Central memory CD4-positive, alpha-beta T cell (primary cell): ENCODE results near the gene WASF3.

Experiments
- DNase-seq: peaks from one replicate; pipeline ENCODE4 v3.0.0; 2022

WASF3 gene

DNA sequence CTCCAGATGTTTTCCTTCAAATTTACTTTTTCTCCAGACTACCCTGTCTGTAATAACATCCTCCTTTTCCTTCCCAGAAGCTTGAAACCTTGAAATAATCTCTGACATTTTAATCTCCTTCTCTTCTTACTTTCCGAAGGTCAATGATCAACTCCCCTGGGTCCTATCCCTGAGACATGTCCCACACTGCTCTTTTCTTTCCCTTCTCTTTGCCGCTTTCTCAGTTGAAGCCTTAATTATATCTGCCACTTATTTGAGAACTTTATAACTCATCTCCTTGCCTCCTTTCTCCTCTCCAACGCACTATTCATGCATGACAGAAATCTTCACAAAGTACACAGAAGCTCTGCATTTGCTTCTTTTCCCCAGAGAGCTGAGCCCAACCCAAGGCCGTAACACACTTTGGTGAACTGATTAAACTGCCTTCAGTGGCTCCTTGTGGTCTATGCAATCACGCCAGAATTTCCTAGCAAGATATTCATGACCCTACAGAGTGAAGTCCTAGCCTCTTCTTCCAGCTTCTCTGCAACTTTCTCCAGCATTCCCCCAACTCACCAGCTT, 9.2 kb upstream of the WASF3 start:
- DNase-seq = no peak

DNA sequence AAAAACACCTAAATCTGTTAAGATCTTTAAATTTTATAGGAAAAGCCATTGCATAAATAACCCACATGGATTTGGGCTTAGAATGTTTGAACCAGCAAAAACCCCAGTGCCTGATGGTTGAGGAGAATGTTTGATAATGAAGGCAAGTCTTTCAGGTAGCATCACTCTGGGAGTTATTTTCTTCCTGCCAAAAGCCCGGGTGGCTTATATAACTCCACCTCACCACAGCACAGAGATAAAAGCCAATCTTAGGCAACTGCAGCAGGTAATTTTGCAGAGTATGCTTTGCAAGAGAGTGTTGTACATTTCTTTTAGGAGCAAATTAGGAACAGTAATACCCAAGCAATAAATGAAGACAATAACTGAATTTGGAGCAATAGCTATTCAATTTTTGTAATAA, 7.8 kb upstream of the WASF3 start:
- DNase-seq = no peak

DNA sequence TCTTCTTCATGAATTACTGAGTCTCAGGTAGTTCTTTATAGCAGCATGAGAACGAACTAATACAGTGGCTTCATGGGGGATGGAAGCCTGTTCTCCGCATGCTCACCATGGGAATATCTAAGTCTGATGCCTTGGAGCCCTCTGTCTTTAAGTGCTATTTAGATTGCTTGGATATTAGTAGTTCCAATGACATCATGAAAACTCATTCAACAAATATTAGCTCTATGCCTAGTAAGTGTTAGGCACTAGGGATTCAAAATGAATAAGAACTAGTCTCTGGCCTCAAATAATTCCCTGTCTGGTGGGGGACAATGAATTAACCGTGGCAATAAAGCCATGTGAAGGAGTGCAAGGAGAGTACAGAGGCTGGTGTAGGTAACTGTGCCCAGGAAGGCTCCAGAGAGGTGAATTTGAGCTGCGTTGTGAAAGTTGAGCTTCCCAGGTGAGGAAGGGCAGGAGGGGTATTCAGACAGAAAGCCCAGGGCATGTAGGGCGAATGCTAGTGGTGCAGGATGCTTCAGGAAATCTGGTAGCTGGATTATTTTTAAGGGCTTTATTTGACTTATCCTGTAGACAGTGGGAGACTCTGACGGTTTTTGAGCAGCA, 6.1 kb upstream of the WASF3 start:
- DNase-seq = no peak

DNA sequence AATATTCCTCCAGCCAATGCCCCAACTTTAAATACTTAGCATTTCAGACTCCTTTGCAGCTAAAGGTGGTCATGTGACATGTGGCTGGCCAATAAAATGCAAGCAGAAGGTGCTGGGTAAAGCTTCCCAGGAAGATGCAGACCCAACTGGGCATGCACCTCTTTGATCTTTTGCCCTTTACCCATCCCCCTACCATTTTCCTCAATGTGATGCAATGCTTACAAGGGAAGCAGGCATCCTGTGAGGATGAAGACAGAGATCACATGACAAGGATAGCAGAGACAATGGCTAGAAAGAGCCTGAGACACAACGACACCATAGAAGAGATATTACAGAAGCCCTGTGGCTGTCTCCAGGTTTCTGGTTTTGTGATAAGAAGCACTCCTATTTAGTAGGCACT, 2.1 kb upstream of the WASF3 start:
- no peak for DNase-seq

DNA sequence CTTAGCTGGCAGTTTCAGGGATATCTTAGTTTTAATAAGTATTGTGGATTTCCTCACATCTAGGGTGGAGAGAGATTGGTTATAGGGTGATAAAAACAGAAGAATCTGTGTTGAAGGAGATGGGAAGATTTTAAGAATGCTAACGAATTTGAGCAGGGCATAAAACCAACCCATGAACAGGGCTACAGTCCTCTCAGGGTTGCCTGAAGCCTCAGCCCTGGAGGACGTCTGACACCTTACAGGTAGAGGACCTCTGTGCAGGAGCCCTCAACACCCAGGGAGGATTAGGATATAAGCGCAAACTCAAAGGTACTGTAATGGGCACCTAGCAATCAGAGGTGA, 461 bp upstream of the WASF3 start:
- DNase-seq = no peak

DNA sequence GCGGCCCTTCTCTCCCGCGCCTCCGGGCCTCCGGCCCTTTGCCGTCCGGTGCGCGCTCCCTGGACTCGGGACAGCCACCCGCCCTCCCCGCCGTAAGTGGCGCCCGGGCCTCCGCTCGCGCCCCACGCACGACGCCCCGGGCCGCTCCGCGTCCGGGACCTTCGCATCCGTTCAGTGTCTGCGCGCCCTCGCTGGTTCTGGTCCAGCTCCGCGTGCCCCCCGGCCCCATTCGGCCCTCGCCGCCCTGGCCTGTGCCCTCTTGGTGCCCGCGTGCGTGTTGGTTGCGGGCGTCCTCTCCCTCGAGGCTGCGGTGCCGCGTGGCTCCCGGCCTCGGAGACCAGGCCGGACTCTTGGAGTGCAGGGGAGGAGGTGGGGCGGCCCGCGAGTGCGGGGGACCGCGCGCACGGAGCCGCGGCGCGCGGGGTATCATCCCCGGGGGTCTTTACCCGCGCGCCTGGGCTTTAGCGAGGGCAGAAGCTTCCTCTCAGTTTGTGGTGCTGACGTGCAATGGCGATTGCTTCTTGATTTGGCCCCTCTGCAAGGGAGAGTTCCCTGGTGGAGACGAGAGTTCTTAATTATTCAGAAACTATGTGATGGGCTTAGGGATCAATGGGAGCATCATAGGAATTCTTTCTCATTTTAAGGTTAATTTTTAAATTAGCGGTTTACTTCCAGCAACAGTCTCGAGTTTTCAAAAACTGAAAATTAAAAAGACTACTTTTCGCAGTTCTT, 757 bp downstream of the WASF3 start:
- DNase-seq = no peak

DNA sequence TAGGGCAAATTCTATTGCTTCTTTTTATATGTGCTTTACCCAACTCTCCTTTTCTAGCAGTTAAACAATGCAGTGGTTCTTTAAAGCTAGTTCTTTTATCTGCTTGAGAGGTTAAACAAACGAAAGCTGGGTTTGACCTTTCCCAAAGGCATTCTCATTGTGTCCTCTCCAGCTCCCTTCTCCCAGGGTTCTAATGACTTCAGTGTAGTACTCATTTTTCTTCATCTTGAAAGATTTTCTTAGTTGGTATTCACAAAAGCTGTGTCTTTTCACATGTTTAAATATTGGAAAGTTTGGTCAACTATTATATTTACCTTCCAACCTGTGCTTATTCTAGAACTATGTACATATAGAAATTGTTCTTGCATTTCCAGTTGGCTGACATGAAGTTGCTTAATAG, 1.5 kb downstream of the WASF3 start:
- DNase-seq = no peak

DNA sequence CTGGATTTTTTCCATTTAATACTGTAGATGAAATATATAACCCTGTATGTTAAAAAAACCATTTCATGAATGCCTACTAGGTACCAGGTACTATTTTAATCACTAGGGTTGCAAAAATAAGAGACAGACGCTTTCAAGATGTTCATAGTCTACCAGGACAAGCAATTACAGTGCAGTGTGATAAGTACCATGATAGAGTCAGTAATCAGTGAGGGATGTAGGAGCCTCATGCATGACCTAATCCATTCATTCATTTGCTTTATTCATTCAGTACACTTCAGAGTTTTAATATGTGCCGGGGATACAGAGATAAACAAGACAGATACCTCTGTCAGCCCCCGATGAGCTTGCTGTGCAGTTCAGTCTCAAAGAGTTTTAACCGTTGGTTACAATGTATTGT, 3.0 kb downstream of the WASF3 start:
- DNase-seq = no peak

DNA sequence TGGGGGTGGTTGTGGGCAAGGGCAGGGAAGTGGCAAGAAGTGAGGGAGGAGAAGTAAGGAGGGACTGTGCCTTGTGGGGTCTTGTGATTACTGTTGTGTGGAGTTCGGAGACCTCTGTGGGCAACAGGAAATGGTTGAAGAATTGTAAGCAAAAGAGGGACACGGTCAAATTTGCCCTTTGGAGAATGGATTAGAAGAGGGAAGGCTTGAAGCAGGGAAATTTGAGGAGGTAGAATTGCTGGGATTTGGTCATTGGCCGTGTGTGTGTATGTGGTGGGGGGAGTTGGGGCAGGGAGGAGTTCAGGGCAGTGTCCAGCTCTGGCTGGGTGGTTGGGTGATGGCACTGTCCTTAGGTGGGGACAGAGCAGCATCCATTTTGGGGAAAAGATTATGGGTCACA, 3.6 kb downstream of the WASF3 start:
- DNase-seq = no peak

DNA sequence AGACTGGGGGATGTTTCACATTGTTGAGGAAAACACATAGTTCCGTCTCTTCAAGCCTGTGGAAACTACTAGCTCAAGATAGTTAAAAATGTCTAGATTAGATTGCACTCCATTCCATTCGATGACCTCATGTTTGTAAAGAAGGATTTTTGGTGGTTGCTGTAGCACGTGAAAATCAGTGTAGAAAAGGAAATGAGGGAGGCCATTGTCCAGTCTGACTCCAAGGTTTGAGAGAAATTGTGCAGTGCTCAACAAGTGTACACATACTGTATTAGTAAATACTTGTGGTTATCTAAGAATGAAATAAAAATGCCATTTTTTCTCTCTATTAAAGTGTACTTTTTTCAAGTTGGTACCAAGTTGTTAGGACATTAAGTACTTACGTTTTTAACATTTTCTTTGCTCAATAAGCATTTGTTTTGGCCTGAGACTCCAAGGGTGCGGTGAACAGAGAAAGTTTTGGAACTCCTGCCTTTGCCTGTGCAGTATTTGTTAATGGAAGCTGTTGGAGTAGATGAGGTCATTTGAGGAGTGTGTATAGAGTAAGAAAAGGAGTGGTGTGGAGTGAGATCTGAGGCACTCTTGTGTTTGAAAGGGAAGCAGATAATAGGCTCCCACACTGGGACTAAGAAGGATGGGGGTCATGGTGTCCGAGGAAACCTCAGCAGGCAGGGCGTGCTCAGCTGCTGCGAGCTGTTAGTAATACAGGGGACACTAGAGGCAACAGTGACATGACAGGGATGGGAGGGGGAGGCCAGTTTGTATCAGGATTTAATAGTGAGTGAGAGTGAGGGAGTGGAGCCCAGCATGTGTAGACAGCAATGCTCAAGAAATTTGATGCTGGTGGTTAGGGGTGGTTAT, 4.4 kb downstream of the WASF3 start:
- DNase-seq = no peak

DNA sequence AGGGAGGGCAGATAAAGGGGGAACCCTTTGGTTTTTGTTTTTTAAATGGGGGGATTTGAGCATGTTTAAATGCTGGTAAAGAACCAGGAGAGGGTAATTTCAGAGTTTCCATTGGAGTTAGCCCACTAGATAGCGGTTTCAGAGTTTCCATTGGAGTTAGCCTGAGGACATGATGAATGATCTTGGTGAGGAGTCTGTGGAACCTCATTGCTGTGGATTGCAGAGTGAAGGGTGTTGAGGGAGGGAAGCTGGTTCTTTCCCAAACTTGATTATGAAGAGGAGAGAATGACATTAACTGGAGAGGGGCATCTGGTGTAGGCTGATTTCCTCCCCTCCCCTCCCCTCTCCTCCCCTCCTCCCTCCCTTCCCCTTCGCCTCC, 5.0 kb downstream of the WASF3 start:
- DNase-seq = no peak

DNA sequence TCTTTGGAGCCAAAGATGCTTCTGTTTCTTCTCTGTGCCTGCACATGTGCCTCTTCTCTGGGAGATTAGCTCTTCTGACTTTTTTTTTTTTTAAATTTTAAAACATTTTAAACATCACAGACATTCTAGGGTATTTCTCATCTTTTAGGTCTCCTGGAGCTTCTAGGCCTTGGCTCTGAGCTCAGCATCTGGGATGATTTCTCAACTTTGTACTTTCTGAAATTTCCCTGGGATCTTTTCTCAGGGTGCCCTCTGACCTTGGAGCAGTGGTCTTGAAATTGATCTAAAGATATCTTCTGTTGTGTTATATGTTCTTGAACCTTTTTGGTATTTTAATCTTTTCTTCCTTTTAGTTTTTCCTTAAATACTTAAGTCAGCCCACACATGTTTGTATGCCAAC, 6.2 kb downstream of the WASF3 start:
- DNase-seq = no peak

DNA sequence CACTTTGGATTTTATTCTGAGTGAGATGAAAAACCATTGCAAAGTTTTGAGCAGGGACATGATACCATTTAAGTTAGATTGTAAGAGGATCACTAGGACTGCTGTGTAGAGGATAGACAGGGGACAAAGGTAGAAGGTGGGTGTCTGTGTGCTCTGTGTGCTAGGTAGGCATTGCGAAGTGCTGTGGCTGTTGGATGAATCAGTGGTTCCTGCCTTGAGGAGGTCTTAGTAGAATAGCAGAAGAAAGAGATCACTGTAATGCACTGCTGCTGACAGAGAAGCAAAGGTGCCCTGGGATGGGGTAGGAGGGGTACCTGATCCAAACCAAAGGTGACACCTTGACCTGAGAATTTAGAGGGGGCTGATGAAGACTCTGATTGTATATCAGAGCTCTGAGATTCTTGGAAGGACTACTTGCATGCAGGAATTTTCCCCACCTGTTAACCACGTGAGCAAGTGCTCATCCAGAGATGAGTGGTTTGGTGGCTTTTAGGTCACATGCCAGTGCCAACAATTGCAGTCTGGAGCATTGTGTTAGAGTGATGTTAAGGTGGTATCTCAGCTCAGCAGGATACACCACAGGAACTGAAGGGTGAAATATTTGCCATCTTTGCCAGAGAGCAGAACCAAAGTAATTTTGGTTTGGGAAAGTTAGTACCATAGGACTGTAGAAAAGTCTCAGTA, 10.8 kb downstream of the WASF3 start:
- no peak for DNase-seq

DNA sequence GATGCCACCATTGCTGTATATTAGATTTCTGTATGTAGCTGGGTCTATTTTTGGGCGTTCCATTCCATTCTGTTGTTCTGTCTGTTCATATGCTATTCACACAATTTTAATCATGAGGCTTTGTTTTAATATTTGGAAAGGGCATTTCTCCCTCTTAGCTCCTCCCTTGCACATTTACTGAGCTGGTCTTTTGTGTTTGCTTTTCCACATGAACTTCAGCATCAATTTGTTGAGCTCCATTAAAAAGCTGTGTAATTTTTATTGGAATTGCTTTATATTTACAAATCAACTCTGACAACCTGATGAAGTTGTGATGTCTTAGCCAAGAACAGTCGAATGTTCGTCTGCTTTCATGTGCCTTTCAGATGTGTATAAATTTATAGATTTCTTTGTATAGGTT, 14.0 kb downstream of the WASF3 start:
- no peak for DNase-seq

DNA sequence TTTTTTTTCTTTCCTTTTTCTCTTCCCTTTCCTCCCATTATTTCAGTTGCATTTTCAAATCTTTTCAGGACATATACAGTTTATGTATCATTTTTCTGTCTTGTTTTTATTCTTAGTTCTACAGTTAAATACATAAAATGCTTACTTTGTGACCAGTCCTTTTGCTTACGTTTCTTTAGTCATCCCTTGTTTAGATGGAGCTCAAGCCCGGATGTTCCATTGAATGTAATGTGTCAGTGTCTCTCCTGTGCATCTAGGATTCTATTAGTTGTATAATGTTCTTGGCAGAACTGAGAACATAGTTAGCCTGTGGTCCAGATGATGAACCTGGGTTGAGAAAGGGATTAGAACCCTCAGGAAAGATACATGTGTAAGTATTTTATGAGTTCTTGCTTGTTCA, 17.8 kb downstream of the WASF3 start:
- no peak for DNase-seq

DNA sequence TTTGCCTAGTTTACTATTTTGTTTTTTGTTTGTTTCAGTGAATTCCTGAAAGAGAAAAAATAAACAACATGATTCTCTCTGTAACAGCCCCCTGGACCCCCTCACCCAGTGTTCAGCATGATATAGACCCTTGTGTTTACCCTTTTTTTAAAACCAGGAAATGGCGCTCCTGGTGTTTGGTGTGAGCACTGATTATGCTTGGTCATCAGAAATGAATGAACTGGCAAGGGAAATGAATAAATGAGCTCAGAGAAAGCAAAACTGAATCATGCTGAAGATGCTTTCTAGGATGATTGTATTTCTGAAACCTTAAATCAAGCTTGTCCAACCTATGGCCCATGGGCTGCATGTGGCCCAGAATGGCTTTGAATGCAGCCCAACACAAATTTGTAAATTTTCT, 22.1 kb downstream of the WASF3 start:
- DNase-seq = no peak

DNA sequence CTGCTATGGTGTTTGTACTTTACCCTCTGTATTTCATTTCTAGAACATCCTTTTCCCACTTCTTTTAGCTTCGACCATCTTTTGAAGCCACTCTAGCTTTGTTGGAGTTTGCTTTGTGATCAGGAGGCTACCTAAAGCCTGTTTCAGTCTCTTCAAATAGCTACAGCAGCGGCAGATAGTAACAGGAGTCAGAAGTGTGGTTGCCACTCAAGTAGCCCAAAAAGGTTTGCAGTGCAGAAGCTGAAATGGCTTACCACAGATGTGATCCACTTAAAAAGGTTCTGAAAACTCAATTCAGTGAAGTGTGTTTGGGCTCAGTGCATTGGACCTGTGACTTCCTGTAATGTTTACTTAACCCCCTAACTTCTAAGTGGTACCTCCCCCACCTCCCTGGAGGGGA, 26.2 kb downstream of the WASF3 start:
- no peak for DNase-seq

DNA sequence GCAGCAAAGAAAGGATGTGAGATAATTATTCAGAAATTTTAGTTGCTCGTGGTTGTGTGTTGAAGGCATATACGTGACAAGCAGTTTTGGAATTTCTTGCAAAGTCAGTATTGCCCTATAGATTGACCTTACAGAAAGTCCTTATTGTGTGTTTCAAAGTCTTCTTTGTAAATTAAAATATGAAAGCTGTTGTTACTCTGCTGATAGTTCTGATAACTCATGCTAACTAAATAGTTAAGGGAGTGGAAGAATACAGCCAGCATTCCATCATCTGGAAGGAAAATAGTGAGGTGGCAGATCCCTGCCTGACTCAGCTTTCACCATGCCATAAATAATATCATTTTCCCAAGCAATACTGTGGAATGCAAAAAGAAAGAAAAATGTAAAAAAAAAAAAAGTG, 27.2 kb downstream of the WASF3 start:
- no peak for DNase-seq

DNA sequence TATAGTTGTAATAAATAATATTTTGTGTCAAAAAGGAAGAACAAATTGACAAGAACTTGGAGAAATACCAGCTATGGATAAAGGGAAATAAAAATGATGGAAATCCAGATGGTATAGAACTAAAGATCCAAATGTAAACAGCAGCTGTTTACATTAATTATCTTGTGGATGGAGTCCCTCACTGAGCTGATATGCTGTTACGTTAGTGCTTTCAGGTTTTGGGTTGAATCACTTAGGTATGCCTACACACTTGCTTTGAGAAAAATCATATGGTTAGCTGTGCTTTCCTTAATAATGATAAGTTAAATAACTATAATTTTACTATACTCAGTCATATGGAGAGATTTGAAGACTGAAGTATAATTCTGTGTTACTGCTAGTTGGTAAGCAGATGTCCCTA, 27.7 kb downstream of the WASF3 start:
- no peak for DNase-seq

DNA sequence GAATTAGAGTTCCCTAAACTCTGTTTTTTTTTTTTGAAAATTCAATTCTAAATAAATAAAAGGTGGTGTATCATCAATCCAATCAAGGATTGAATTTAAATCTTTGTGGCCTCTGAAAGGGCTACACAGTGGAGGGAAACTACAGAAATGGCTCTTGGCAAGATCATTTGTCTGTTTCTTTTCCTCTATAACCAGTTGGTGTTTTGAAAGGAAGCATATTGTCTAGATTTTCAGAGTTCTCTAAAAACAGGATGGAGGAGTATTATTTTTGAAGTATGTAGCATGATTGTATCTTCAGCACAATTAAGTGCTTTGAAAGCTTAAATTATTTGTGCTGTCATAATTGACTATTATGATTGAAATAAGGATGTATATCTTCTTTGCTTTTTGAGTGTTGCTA, 29.8 kb downstream of the WASF3 start:
- DNase-seq = no peak

DNA sequence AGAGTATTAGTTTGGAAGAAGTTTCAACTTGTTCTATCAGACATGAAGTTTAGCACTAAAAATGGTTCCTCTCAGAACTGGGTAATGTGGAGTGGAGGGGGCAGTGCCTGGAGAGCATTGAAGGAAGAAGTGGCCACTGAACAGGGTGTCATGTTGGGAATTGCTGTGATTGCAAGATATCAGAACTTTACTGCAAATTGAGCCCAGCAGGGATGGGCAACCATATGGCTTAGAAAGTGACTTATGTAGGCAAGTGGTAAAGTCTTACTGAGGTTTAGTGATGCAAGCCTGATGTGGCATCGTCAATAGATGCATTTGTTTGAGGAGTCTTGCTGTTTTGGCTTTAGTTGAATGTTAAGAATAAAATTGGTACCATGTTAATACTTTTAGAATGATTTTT, 31.7 kb downstream of the WASF3 start:
- DNase-seq = no peak

DNA sequence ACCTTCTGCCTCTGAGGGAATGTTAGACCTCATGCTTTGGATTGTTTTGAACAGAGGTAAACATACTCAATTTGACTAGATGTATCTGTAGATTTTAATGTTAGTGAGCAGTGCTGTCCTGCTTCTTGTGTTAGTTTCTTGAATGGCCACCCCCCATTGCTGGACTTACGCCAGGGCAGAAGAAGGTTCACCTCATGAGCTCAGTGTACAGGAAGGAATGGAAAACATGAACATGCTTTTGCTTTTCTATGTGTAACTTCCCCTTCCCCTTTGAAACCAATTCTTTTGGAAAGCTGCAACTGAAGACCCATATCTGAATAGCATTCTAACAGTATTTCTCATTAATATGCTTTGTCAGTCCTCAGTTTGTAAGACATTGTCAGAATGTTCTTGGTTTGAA, 32.3 kb downstream of the WASF3 start:
- no peak for DNase-seq

DNA sequence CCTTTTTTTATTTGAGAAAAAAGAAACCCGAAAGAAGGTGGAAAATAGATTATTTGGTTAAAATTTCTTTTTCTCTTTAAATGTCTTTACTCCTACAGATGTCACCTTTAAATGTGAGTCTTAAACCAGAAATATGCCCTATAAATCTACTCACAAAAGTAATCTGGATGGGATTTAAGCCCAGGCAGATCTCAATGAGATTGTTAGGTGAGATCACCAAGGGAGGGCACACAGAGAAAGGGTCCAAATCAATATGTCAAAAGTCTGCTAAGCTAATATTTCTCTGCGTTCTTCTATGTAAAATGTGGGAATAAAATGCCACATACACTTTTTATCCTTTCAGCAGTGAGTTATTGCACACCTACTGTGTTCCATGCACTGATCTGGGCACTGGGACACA, 32.9 kb downstream of the WASF3 start:
- no peak for DNase-seq
